Right lobe of liver (tissue), 6 donors: ENCODE measurements around the gene ECM2. TPM values are rescaled to one million over a fixed set of nuclear protein-coding genes. Genes with fewer than 3 reads are reported as not detected.

Experiments
- ATAC-seq, 4 donors: fragments of 200-7000 bp; cut with Tn5 transposase; one replicate each; pipeline ENCODE4 v1.9.1; 2020; ENCODE audit warnings: mild to moderate bottlenecking in 4 of 4, moderate library complexity in 4 of 4
- DNase-seq, 3 donors: peaks; one replicate each; pipeline ENCODE4 v3.0.0-alpha.2; 2020
- H3K27ac ChIP-seq, 3 donors: fragments of 200-600 bp; one replicate each; pipeline ENCODE4 v1.8.0; 2022
- H3K27me3 ChIP-seq, 2 donors: fragments of 200-600 bp; one replicate each; pipeline ENCODE4 v1.8.0; 2022
- H3K36me3 ChIP-seq, 4 donors: fragments of 200-600 bp; sonication (generic) in 1 of 4; one replicate each; pipeline versions ENCODE4 v1.5.1 to v1.8.0; 2017 to 2022; ENCODE audit warnings: control low read depth in 1 of 4
- H3K4me1 ChIP-seq, 4 donors: fragments of 200-600 bp; sonication (generic) in 1 of 4; one replicate each; pipeline versions ENCODE4 v1.5.1 to v1.8.0; 2017 to 2022; ENCODE audit warnings: control low read depth in 1 of 4
- H3K4me3 ChIP-seq, 3 donors: fragments of 200-600 bp; one replicate each; pipeline ENCODE4 v1.8.0; 2022
- H3K9me3 ChIP-seq, 4 donors: fragments of 200-600 bp; sonication (generic) in 1 of 4; one replicate each; pipeline versions ENCODE4 v1.5.1 to v1.8.0; 2017 to 2022; ENCODE audit warnings: control low read depth in 1 of 4
- CTCF ChIP-seq, 4 donors: fragments of 200-600 bp in 3 of 4; fragments of 450-650 bp in 1 of 4; IDR thresholded peaks; one replicate each; pipeline versions ENCODE4 v1.5.1 to v1.8.0; 2016 to 2022; ENCODE audit warnings: antibody characterized with exemption in 4 of 4, mild to moderate bottlenecking in 2 of 4
- POLR2A ChIP-seq: fragments of 450-650 bp; IDR thresholded peaks from one replicate; pipeline ENCODE4 v1.6.1; 2017; ENCODE audit warnings: antibody characterized with exemption, mild to moderate bottlenecking
- WGBS: methylation state at CpG from one replicate; pipeline ENCODE4 v1.1.6; 2018; ENCODE audit warnings: low coverage, low lambda C conversion rate; ENCODE audit not compliant: insufficient coverage; ENCODE audit errors: missing lambda C conversion rate; 5-methylcytosine and 5-hydroxymethylcytosine counted together
- intact Hi-C, 2 donors: fragments of 100-400 bp; cut with DNase I; formaldehyde crosslinking; loops; one replicate each; pipeline versions ENCODE4 v1.11.2 to v1.14.1; 2022
- total RNA-seq, 6 experiments: library from RNA; depleted of rRNA in 2 of 6; stranded (reverse); fragments of >200 nt in 2 of 6; fragmentation: NEBNext Ultra II Directional in 3 of 6; extraction: Animal tissue kit (Norgen Biotek cat#: 25700) in 3 of 6; gene quantifications; one replicate each; pipeline versions ENCODE4 v1.1.0 to v1.2.4, GENCODE V29; 2016 to 2023
- donor health status: DM: no; HTN: yes; CAD: no.
- donor health status: DM: no; HTN: no; CAD: no.
- donor health status: DM: no; HTN: no; CAD: no.
- donor health status: DM: no; HTN: yes; CAD: no.
- donor health status: DM: no; HTN: yes; CAD: no.

ECM2 gene
- total RNA-seq, 6 experiments from 2014 or later: 19.0 to 27.1 (median 22.4) TPM

GRCh38 chr9:92525306-92525705 lies 10.5 kb downstream of the ECM2 start:
- Histone ChIP-seq H3K4me3 (no peak overlapping the region), H3K27me3 (no peaks in the 10 kb centered on the region), H3K36me3 (no peaks in the 10 kb centered on the region), H3K27ac (no peak overlapping the region), H3K9me3 (no peaks in the 10 kb centered on the region), H3K4me1 (peaks cover 0 to 5% (median 0%) of the 10 kb centered on the region in 4 donors)
- intact Hi-C loops: no loop called here
- ATAC-seq (no peak), DNase-seq (no peak)
- 97% methylated on average over 4 of the region's 5 CpGs for WGBS
- TF ChIP-seq POLR2A (no peak), CTCF (IDR thresholded peaks at IDR 0.05) (no peak)

GRCh38 chr9:92524881-92525280 lies 10.9 kb downstream of the ECM2 start:
- no peaks in the 10 kb centered on the region for H3K27me3 ChIP-seq
- WGBS: no CpG with 5 or more reads among the region's 1 CpG
- TF ChIP-seq CTCF (IDR thresholded peaks at IDR 0.05): no peak
- no peak for TF ChIP-seq POLR2A
- H3K27ac ChIP-seq: no peak overlapping the region
- intact Hi-C loops: no loop called here
- no peak for DNase-seq
- no peaks in the 10 kb centered on the region for H3K36me3 ChIP-seq
- H3K9me3 ChIP-seq: no peaks in the 10 kb centered on the region
- ATAC-seq: no peak
- H3K4me1 ChIP-seq: peaks cover 0 to 5% (median 0%) of the 10 kb centered on the region in 4 donors
- H3K4me3 ChIP-seq: no peak overlapping the region

GRCh38 chr9:92522983-92523970 lies 12.5 kb downstream of the ECM2 start:
- ATAC-seq (no peak), DNase-seq (no peak)
- Histone ChIP-seq H3K27me3 (no peaks in the 10 kb centered on the region), H3K4me1 (no peaks in the 10 kb centered on the region), H3K27ac (no peak overlapping the region), H3K36me3 (no peaks in the 10 kb centered on the region), H3K9me3 (no peaks in the 10 kb centered on the region), H3K4me3 (no peak overlapping the region)
- 83% methylated on average over 10 of the region's 10 CpGs for WGBS
- intact Hi-C loops: no loop called here
- no peak for TF ChIP-seq CTCF (IDR thresholded peaks at IDR 0.05)
- no peak for TF ChIP-seq POLR2A

- no peaks in the 10 kb centered on the region for H3K27me3 ChIP-seq
- no peak for TF ChIP-seq POLR2A
- no peak for TF ChIP-seq CTCF (IDR thresholded peaks at IDR 0.05)
- ATAC-seq (no peak), DNase-seq (no peak)
- no peak overlapping the region for H3K27ac ChIP-seq
- H3K36me3 ChIP-seq: peaks cover 0 to 14% (median 0%) of the 10 kb centered on the region in 4 donors
- no peaks in the 10 kb centered on the region for H3K9me3 ChIP-seq
- intact Hi-C loops: no loop called here
- H3K4me3 ChIP-seq: no peak overlapping the region
- WGBS: 84% methylated on average over 2 of the region's 2 CpGs
- no peaks in the 10 kb centered on the region for H3K4me1 ChIP-seq
Observed at GRCh38 chr9:92520837-92521236, 15.0 kb downstream of the ECM2 start.
